ENCODE results near the gene HLA-DRB5. TPM values are rescaled to one million over a fixed set of nuclear protein-coding genes. Genes with fewer than 3 reads are reported as not detected.

The HLA-DRB5 gene
- total and polyA plus RNA-seq, 2 of the 8 experiments (the other 6 are each of a cell fraction or from before 2014, with no cell fraction given): 0.83 to 1.4 TPM

DNA sequence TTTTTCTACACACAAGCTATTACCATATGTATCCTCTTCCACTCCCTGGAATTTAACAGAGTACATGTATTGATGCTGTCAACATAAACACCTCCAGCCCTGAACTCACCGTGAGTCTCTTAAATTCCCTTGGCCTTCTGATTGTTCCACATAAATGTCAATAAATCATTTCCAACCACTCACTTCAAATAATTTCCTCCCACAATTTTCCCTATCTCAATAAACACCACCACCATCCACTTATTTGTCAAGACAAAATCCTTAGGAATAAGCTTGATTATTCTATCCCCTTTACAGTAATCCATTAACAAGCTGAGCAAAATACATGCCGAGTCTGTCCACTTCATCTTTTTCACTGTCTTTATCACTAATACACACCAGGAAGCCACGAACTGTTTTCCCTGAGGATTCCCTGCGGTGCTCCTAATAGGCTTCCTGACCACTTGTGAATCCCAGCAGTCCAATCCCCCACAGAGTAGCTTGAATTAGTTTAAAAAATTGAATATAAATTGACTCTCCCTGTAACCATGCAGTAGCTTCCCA lies 40.3 kb upstream of the HLA-DRB5 start:
- no peaks in the 10 kb centered on the region for H3K9me3 ChIP-seq (ENCODE audit: insufficient read depth in 2 of 2, low read depth in 1 of 2, low read length in 1 of 2)
- no peak overlapping the region for H2AFZ ChIP-seq (ENCODE audit: low read length)
- no peak overlapping the region for H3K27ac ChIP-seq (ENCODE audit: low read depth, low read length)
- no peak overlapping the region for H2BK20ac ChIP-seq (ENCODE audit: low read length)
- H3K4me1 ChIP-seq (replicated peaks in 1 of 4; ENCODE audit: control insufficient read depth in 3 of 4, insufficient read depth in 4 of 4, low read length in 3 of 4): no peaks in the 10 kb centered on the region
- H3K79me2 ChIP-seq (ENCODE audit: control insufficient read depth in 1 of 2, insufficient read depth in 2 of 2, low read length in 2 of 2): no peaks in the 10 kb centered on the region
- TF ChIP-seq RNF2 (IDR thresholded peaks at IDR 0.05; ENCODE audit: borderline replicate concordance, low read depth, low read length, missing control alignments, poor library complexity, severe bottlenecking) (no peak), KDM1A (IDR thresholded peaks at IDR 0.05; ENCODE audit: borderline replicate concordance, low read length) (no peak), TAF7 (optimal IDR thresholded peaks at IDR 0.05; ENCODE audit: borderline replicate concordance, low read depth, low read length) (no peak), HDAC2 (IDR thresholded peaks at IDR 0.05; ENCODE audit: borderline replicate concordance in 1 of 2, low read depth in 2 of 2, low read length in 2 of 2) (no peak), NANOG (IDR thresholded peaks at IDR 0.05; ENCODE audit: insufficient read depth, low read depth, low read length, poor library complexity, severe bottlenecking) (no peak), CHD2 (IDR thresholded peaks at IDR 0.05; ENCODE audit: low read length) (no peak), SP2 (IDR thresholded peaks at IDR 0.05; ENCODE audit: low read length) (no peak), RAD21 (IDR thresholded peaks at IDR 0.05 in 1 of 2, conservative IDR thresholded peaks at IDR 0.05 in 1 of 2; ENCODE audit: low read depth in 2 of 2, low read length in 2 of 2) (no peak), SP4 (IDR thresholded peaks at IDR 0.05; ENCODE audit: low read length) (no peak), CHD1 (IDR thresholded peaks at IDR 0.05; ENCODE audit: low read depth, low read length) (no peak), TEAD4 (IDR thresholded peaks at IDR 0.05; ENCODE audit: low read depth, low read length) (no peak), SRF (IDR thresholded peaks at IDR 0.05; ENCODE audit: low read depth, low read length) (no peak), SP1 (IDR thresholded peaks at IDR 0.05; ENCODE audit: low read depth, low read length) (no peak), CEBPB (IDR thresholded peaks at IDR 0.05; ENCODE audit: low read depth, low read length) (no peak)
- H2BK12ac ChIP-seq (ENCODE audit: low read depth, low read length): no peak overlapping the region
- H3K36me3 ChIP-seq (ENCODE audit: control insufficient read depth in 2 of 4, insufficient read depth in 4 of 4, low read length in 3 of 4): no peaks in the 10 kb centered on the region
- no peak overlapping the region for H4K8ac ChIP-seq (ENCODE audit: extremely low read depth, insufficient read depth, low read length)
- POLR2A ChIA-PET (ENCODE audit: partially characterized antibody): no interaction called here
- H3K4me2 ChIP-seq (ENCODE audit: insufficient read depth in 1 of 2, low read depth in 2 of 2, low read length in 2 of 2): no peak overlapping the region
- 38% methylated on average over 4 of the region's 4 CpGs; no CpG with 5 or more reads in 1 of the 2 experiments for WGBS, 2 experiments (ENCODE audit: extremely low coverage in 1 of 2, insufficient coverage in 1 of 2, insufficient read length in 1 of 2, insufficient replicate concordance in 2 of 2, low coverage in 1 of 2, low lambda C conversion rate in 2 of 2, missing lambda C conversion rate in 1 of 2)
- H3K18ac ChIP-seq (ENCODE audit: extremely low read depth, low read length): no peak overlapping the region
- CTCF ChIA-PET (ENCODE audit: partially characterized antibody): interaction anchor here (1.1 kb wide), 1 partner anchor 121 kb away, joined by 4 read pairs; no protein-coding TSS in a partner anchor
- no peak overlapping the region for H4K5ac ChIP-seq (ENCODE audit: insufficient read length, low read depth, low read length)
- no peak overlapping the region for H4K91ac ChIP-seq (replicated peaks; ENCODE audit: insufficient read length, low read length)
- no peaks in the 10 kb centered on the region for H3K27me3 ChIP-seq (replicated peaks in 1 of 4; ENCODE audit: control insufficient read depth in 3 of 4, extremely low read depth in 1 of 4, insufficient read depth in 3 of 4, low read length in 3 of 4)
- H3K56ac ChIP-seq (replicated peaks; ENCODE audit: insufficient read length, low read depth, low read length): no peak overlapping the region
- no peak overlapping the region for H2BK120ac ChIP-seq (replicated peaks; ENCODE audit: low read depth, low read length)
- H2BK5ac ChIP-seq (ENCODE audit: low read depth, low read length): no peak overlapping the region
- H2AK5ac ChIP-seq (ENCODE audit: low read depth, low read length): no peak overlapping the region
- H3K79me1 ChIP-seq (ENCODE audit: low read depth, low read length): no peaks in the 10 kb centered on the region
- no peak overlapping the region for H3K4me3 ChIP-seq (ENCODE audit: extremely low read depth in 1 of 4, insufficient read depth in 2 of 4, low read depth in 3 of 4, low read length in 4 of 4)
- H3K23me2 ChIP-seq (ENCODE audit: low read depth, low read length): no peaks in the 10 kb centered on the region
- no peak overlapping the region for H3K23ac ChIP-seq (ENCODE audit: insufficient read length)
- no peak for DNase-seq (ENCODE audit: low read depth in 1 of 2, low spot score in 2 of 2)
- no peaks in the 10 kb centered on the region for H4K20me1 ChIP-seq (replicated peaks in 1 of 2; ENCODE audit: control insufficient read depth in 1 of 2, insufficient read depth in 2 of 2, low read length in 2 of 2)
- H3K9ac ChIP-seq (replicated peaks in 1 of 4; ENCODE audit: extremely low read depth in 1 of 4, low read depth in 3 of 4, low read length in 3 of 4): no peak overlapping the region
- H3K4ac ChIP-seq (replicated peaks; ENCODE audit: insufficient read length, low read depth, low read length): no peak overlapping the region
- FAIRE-seq: no peak
- no peak overlapping the region for H2BK15ac ChIP-seq (ENCODE audit: low read length)
- no peak overlapping the region for H3K14ac ChIP-seq (ENCODE audit: insufficient read length)
